Esophagus muscularis mucosa (tissue), 3 donors: ENCODE data around the gene NCOA6.

Experiments used
- CTCF ChIP-seq, 3 experiments: fragments of 200-600 bp in 2 of 3; fragments of 450-650 bp in 1 of 3; sonication (generic) in 2 of 3; IDR thresholded peaks; one replicate each; pipeline ENCODE4 v1.5.1; 2017 to 2019; ENCODE audit warnings: antibody characterized with exemption in 3 of 3, mild to moderate bottlenecking in 2 of 3, moderate library complexity in 1 of 3
- POLR2A ChIP-seq: fragments of 450-650 bp; IDR thresholded peaks from one replicate; pipeline ENCODE4 v1.6.1; 2017; ENCODE audit warnings: antibody characterized with exemption, moderate library complexity, mild to moderate bottlenecking, low read depth
- POLR2AphosphoS5 ChIP-seq, 2 donors: sonication (generic); formaldehyde crosslinking; IDR thresholded peaks; one replicate each; pipeline ENCODE4 v1.6.1; 2017; ENCODE audit warnings: antibody characterized with exemption in 2 of 2

- TF ChIP-seq POLR2A (no peak), POLR2AphosphoS5 (IDR thresholded peaks at IDR 0.05) (no peak), CTCF (IDR thresholded peaks at IDR 0.05) (no peak)
Measured at GRCh38 chr20:34669094-34669493, 156.4 kb downstream of the NCOA6 start.
